GM19438 (cell line): ENCODE measurements around the gene USP15.

Experiments
- ATAC-seq: cut with Tn5 transposase; IDR thresholded peaks from one replicate; pipeline ENCODE4 v1.9.1; 2021; ENCODE audit warnings: low read depth; ENCODE audit not compliant: unreplicated experiment

The USP15 gene

DNA sequence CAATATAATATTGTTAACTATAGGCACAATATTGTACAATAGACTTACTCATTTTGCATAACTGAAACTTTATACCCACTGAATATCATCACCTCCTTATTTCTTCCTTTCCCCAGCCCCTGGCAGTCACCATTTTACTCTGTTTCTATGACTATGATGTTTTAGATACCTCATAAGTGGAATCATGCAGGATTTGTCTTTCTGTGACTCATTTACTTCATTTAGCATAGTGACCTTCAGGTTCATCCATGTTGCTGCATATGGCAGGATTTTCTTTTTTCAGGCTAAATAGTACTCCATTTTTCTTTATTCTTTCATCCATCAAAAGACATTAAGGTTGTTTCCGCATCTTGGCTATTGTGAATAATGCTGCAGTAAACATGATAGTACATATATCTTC is 18.9 kb downstream of the USP15 start:
- no peak for ATAC-seq

DNA sequence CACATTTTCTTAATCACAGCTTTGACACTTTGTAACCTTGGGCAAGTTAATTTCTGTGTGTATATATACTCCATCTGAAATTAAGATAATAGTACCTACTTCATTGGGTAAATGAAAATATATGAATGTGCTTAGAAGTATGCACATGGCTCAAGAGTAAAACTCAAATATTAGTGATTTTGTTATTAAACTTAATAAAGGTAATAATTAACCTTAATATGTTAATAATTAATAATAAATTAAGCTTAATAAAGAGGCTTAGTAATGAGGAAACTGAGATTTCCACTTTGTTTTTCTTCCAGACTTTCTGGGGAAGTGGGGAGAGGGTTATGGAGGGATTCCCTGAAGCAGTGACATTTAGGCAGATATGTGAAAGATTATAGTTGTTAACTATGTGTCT is 19.8 kb downstream of the USP15 start:
- ATAC-seq = no peak

- no peak for ATAC-seq
Measured at GRCh38 chr12:62282057-62282774, 22.0 kb downstream of the USP15 start.

- ATAC-seq = no peak
Measured at GRCh38 chr12:62284749-62285148, 24.5 kb downstream of the USP15 start.

- ATAC-seq = no peak
Measured at GRCh38 chr12:62285284-62285683, 25.1 kb downstream of the USP15 start.

DNA sequence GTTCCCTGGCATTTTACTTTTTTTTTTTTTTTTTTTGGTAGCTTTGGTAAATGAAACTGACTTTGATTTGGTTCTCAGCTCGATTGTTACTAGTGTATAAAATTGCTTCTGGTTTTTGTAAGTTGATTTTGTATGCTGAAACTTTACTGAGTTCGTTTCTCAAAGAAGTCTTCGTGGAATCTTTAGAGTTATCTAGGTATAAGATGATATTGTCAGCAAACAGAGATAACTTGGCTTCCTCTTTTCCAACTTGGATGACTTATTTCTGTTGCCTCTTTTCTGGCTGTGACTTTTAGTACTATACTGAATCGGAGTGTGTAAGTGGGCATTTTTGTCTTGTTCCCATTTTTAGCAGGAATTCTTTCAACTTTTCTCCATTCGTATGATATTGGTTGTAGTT is 28.1 kb downstream of the USP15 start:
- no peak for ATAC-seq

DNA sequence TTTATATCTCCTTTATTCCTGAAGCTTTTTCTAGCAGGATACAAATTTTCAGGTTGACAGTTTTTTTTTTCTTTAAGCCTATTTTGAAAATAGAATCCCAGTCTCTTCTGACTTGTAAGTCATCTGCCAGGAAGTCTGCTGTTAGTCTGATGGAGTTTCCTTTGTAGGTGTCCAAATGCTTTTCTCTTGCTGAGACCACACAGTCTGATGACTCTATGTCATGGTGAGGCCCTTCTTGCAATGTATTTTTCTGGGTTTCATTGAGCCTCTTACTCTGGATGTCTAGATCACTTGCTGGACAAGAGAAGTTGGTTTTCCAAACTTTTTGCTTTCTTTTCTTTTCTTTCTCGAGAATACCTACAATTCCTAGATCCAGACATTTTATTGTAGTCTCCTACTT is 30.6 kb downstream of the USP15 start:
- ATAC-seq = no peak

GRCh38 chr12:62291864-62292760 is 31.9 kb downstream of the USP15 start:
- no peak for ATAC-seq

DNA sequence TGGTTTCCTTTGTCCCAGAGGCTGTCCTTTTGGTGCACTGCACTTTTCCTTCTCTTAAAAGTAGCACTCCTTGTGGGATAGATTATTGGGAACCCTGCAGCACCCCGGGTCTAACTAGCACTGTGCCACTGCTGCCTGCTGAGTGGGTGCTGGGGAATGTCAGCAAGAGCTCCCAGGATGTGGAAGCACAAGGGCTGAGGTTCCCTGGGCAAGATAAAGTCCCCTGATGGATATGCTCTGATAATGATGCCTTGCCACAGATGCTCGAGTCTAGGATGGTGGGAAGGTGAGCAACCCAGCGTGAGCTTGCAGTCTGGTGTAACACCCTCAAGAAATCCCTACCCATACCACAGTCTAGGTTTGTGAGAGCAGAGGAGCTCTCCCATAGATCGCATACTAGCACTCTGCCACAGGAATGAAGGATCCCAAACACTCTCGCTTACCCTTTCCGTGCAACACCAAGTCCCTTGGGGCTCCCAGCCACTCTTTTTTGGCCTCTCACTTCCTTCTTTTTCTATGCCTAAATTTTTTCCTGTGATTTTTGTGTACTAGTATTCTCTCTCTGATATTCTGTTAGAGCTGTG is 32.6 kb downstream of the USP15 start:
- ATAC-seq = no peak

GRCh38 chr12:62294378-62294777 is 34.2 kb downstream of the USP15 start:
- ATAC-seq = no peak

DNA sequence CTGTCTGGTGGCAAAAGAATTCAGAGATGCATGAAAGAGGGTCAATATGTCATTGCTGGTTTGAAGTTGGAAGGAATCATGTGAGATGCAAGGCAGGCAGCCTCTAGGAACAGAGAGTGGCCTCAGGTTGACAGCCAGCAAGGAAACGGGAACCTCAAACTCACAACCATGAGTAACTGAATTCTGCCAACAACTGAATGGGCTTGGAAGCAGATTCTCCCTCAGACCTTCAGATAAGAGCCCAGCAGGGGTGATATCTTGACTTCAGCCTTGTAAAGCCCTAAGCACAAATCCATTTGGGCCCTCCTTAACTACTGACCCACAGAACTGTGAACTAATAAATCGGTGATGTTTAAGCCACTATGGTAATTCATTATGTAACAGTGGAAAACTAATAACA is 35.8 kb downstream of the USP15 start:
- ATAC-seq = no peak

GRCh38 chr12:62297321-62297720 is 37.1 kb downstream of the USP15 start:
- no peak for ATAC-seq

GRCh38 chr12:62299617-62300016 is 39.4 kb downstream of the USP15 start:
- ATAC-seq = no peak

- ATAC-seq = no peak
Measured at GRCh38 chr12:62301080-62301798, 41.0 kb downstream of the USP15 start.

- no peak for ATAC-seq
Measured at GRCh38 chr12:62301799-62302133, 41.6 kb downstream of the USP15 start.

- no peak for ATAC-seq
Measured at GRCh38 chr12:62304560-62304959, 44.4 kb downstream of the USP15 start.

GRCh38 chr12:62305778-62306177 is 45.6 kb downstream of the USP15 start:
- ATAC-seq = no peak

DNA sequence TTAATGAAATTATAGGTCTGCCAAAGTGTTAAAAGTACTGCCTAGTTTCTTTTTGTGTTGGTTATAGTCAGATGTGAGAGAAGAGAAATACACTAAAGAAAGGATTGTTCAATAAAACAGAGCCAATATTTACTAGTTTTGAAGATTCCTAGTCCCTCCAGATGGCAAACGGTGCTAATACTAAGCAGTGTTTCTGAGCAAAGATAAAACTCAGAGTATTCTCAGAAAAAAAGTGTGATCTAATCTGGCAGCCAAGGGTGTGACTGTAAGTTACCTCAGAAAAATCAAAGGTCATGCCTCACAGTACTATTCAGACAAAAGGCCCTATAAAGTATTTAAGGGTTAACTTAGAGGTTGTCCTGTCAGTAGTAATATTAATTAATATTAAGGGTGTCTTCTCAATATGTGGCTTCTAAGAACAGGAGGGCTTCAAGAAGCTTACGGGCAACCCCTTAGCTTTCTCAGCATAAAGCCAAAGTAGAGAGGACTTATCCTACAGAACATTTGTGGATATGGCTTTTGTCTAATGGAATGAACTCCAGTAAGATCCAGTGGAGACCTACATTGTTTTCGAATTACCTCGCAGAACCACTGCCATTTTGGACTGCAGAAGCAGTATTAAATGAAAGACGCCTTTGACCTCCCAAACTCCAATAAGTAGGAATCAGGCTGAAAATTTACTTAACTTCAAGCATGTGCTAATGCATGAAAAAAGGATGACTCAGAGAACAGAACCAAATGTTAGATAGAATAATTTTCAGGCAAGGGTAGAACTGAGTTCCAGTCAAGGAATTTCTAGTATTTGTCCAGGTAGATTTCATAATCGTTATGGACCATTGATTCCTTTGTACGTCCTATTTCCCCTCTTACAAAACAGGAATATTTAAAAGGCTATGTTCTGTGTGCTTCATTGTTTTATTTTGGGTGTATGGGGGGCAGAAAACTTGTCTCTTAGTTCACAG is 46.6 kb downstream of the USP15 start:
- no peak for ATAC-seq

DNA sequence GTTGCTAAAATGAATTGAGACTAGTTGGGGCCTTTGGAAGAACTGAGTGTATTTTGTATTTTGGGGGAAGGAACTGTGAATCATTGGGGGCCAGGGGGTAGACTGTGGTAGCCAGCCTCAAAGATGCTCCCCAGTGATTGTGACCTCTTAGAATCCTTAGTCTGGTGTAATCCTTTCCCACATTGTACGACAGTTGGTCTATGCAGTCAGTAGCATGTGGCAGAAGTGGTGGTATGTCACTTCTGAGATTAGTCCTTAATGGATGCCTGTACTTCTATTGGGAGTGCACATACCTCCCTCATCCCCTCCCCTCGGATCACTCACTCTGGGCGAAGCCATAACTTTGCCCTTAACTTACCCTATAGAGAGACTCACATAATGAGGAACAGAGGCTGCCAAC is 48.0 kb downstream of the USP15 start:
- ATAC-seq = no peak
